ENCODE data around the gene RHBDF1.
"Not testable (repeated sequence)": the region's sequence is repeated elsewhere in the genome, so short reads cannot be mapped to it uniquely, and the experiment has no call there.

RHBDF1 gene

DNA sequence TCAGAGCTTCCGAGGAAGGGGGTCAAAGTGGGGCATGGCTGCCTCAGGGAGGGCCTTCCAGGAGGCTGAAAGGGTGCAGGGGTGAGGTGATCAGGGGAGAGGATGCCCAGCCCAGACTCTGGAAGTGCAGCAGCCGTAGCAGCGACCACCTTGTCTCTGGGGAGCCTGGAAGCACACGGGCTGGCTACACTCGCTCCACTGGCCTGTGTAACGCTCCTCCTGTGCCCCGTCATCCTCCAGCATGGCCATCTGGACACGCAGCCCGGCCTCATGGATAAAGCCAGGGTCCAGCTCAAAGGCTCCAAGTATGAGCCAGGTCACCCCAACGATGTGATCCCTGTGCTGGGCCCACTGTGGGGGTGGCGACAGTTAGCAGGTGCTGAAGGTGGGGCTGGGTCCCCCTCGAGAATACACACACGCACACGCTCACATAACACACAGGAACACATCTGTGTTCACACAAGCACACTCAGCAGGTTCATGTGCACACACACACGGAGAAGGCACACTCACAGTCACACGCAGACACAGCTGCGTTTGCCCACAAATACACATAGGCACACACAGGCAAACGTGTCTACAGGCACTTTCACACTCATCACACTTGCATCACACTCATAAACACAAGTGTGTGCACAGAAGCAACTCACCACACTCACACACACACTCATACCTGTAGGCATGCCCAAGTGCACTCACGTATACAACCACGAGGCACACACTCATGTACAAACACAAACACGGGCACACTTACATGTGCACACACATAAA, 38.4 kb downstream of the RHBDF1 start:
- DNase-seq = no peak

DNA sequence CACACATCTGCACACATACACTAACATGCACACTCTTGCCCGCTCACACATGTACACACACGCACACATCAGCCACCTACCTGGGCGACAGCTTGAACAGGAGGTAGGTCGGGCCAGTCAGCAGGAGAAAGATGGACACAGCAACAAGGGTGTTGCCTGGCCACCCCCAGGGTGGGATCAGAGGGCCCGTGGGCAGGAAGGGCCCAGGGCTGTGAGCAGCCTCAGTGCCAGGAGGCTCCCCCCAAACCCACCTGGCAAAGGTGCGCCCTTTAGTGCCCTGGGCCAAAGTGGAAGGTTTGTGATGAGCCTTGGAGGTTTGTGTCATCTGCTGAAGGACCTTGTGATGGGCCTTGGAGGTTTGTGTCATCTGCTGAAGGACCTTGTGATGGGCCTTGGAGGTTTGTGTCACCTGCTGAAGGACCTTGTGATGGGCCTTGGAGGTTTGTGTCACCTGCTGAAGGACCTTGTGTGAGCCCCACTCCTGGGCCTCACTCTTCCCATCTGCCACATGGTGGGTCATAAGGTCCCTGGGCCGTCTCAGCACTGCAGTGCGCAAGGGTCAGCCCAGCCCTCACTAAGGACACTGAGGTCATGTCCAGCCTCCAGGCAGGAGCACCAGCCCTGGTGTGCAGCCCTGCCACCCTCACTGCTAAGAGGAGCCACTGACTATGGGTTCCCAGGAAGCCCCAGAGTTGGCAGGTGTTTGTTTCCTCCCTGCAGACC, 39.1 kb downstream of the RHBDF1 start:
- not testable (repeated sequence) for DNase-seq

DNA sequence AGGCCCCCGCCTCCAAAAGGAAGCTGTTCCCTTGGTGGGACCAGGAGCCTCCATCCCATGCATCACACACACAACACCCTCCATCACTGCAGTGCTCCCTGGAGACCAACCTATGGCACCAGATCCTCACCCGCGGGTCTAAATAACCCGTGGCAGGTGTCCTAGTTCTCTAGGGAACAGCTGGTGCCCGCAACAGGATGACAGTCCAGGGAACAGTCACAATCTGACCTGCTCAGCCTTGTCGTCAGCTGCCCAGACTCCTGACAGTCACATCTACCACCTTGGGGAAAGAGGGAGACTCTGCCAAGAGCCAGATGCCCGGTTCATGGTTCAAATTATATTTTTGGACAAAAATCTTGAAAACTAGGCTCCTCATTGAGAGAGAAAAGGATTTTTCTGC, 41.8 kb downstream of the RHBDF1 start:
- not testable (repeated sequence) for DNase-seq

DNA sequence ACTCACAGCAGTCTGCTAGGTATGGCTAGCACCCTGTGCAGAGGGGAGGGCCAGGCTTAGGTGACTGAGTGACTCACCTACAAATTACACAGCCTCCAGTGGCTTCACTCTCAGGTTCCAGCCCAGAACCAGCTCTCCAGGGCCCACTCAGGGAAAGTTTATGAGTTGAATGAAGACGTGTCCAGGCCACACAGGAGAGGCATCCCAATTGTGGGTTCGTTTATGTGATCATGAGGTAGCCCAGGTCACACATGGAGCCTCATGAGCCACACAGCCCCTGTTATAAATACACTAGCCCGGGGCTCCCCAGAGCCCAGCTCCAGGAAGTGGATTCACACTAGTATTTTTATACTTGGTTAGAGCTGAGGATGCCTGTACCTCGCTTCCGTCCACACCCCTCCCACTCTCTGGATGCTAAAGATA, 46.5 kb downstream of the RHBDF1 start:
- DNase-seq = not testable (repeated sequence)

DNA sequence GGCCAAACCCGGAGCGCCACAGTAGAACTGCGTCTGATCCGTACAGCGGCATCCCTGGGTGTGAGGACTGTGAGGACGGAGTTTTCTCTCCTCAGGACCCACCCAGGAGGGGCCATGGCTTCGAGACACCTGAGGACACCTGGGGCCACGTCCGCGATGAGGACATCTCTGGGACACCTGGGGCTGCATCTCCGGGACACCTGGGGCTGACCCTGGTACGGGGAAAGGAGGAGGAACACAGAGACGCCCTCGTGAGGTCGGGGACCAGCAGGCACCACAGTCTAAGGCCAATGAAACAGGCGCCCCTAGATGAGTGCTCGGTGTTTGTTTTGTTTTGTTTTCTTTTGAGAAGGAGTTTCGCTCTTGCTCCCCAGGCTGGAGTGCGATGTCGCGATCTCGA, 48.3 kb downstream of the RHBDF1 start:
- DNase-seq = not testable (repeated sequence)

DNA sequence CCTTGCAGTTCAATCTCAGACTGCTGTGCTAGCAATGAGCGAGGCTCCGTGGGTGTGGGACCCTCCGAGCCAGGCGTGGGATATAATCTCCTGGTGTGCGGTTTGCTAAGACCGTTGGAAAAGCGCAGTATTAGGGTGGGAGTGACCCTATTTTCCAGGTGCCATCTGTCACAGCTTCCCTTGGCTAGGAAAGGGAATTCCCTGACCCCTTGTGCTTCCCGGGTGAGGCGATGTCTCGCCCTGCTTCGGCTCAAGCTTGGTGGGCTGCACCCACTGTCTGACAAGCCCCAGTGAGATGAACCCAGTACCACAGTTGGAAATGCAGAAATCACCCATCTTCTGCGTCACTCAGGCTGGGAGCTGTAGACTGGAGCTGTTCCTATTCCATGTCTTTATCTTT, 51.5 kb downstream of the RHBDF1 start:
- DNase-seq = not testable (repeated sequence)

DNA sequence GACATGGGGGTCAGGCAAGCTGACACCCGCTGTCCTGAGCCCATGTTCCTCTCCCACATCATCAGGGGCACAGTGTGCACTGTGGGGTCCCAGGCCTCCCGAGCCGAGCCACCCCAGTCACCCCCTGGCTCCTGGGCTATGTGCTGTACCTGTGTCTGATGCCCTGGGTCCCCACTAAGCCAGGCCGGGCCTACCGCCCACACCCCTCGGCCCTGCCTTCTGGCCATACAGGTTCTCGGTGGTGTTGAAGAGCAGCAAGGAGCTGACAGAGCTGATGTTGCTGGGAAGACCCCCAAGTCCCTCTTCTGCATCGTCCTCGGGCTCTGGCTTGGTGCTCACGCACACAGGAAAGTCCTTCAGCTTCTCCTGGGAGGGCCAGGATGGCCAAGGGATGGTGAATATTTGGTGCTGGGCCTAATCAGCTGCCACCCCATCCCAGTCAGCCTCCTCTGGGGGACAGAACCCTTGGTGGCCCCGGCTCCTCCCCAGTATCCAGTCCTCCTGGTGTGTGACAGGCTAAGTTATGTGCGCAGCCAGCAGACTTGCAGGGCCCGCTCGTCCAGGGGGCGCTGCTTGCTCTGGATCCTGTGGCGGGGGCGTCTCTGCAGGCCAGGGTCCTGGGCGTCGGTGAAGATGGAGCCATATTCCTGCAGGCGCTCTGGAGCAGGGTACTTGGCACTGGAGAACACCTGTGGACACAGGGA, 55.2 kb downstream of the RHBDF1 start:
- DNase-seq = not testable (repeated sequence)

DNA sequence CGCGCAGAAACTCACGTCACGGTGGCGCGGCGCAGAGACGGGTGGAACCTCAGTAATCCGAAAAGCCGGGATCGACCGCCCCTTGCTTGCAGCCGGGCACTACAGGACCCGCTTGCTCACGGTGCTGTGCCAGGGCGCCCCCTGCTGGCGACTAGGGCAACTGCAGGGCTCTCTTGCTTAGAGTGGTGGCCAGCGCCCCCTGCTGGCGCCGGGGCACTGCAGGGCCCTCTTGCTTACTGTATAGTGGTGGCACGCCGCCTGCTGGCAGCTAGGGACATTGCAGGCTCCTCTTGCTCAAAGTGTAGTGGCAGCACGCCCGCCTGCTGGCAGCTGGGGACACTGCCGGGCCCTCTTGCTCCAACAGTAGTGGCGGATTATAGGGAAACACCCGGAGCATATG, 61.7 kb downstream of the RHBDF1 start:
- DNase-seq = peak; percentile 75

DNA sequence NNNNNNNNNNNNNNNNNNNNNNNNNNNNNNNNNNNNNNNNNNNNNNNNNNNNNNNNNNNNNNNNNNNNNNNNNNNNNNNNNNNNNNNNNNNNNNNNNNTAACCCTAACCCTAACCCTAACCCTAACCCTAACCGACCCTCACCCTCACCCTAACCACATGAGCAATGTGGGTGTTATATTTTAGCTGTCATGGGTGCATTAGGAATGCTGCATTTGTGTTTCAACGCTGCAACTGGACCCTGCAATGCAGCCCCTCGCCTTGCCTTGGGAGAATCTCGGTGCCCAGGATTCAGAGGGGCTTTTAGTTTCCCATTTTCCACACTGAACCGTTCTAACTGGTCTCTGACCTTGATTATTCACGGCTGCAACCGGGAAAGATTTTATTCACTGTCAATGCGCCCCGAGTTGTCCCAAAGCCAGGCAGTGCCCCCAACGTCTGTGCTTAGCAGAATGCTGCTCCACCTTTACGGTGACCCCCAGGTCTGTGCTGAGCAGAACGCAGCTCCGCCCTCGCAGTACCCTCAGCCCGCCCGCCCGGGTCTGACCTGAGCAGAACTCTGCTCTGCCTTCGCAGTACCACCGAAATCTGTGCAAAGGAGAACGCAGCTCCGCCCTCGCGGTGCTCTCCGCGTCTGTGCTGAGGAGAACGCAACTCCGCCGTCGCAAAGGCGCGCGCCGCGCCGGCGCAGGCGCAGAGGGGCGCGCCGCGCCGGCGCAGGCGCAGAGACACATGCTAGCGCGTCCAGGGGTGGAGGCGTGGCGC, 62.3 kb downstream of the RHBDF1 start:
- DNase-seq = no peak
